ENCODE results near the gene CRY1.

GRCh38 chr12:107032266-107032665 is 61.1 kb downstream of the CRY1 start:
- TF ChIP-seq CTCF (IDR thresholded peaks at IDR 0.05) (no peak), POLR2AphosphoS5 (IDR thresholded peaks at IDR 0.05) (no peak)
